ENCODE data around the gene LRRC26.

LRRC26 gene

DNA sequence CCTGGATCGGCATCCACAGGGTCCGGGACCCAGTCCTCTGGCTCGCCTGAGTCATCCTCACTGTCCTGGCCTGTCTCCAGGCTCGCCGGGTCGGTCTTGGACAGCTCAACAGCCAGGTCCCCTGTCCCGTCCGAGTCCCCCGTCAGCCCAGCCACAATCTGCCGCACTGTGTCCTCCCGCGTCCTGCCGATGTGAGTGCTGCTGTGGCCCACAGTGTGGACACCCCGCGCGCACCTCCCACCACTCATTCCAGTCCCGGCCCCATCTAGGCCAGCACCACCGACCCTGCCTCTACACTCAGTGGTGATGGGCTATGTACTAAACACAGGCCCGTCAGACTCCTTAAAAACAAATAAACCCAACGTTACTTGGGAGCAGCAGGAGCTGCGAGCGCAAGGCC is 11.8 kb upstream of the LRRC26 start:
- DNase-seq = no peak

DNA sequence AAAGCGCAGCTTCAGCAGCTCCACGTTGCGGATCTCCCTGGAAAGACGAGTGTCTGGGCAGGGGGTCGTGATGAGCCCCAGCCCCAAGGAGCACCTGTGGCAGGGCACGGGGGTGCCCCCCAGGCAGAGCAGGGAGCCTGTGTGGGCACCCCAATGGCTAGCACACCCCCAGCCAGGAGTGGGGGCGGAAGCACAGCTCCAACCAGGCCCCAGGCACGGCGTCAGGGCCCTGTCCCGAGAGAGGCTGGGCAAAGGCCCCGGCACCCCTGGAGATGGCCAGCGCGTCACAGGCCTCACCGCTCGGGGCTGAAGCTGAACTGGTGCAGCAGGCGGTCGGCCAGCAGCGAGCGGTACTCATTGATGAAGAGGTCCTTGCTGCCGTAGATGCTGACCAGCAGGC is 10.6 kb upstream of the LRRC26 start:
- DNase-seq = no peak

DNA sequence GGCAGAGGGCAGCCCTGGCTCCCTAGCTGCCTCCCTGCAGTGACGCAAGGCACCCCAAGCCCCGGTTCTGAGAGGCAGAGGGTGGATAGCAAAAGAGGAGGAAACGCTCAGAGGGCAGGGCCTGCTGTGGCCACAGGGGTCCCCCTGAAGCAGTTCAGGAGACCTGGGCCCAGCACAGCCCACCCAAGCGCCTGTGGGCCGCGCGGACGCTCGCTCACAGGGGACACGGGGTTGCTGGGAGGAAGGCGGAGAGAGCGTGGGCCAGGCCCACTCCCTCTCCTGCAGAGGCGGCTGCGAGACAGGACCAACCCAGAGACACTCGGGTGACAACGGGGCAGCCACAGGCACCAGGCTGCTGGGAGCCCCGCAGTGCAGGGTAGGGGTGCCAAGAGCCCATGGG is 9.9 kb upstream of the LRRC26 start:
- DNase-seq = no peak

DNA sequence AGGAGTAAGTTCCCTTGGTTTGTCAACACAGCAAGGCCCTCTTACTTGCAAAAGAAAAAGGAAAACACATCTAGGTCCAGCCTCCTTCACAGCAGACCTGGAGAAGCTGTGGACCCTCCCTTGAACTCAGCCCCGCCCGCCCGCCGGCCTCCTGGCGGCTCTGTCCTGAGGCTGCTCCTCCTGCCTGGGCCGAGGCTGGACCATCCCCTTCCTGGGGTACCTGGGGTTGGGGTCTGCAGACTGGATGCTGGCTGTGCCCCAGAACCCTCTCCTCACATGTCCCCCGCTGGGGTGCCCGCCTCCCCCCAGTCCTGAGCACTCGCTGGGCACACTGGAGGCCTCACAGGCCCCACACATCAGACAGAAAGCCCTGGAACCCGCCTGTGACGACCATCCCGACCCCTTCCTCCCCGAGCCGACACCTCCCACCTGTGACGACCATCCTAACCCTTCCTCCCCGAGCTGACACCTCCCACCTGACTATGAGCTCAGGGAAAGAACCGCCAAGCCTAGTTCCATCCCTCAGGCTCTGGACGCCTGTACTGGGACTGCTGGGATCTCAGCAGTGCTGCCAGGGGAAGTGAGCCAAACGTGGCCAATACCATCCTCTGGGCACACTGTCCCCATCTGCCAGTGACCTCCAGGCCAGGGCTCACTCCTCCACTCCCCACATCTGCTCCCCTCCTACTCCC is 9.2 kb upstream of the LRRC26 start:
- DNase-seq = no peak

DNA sequence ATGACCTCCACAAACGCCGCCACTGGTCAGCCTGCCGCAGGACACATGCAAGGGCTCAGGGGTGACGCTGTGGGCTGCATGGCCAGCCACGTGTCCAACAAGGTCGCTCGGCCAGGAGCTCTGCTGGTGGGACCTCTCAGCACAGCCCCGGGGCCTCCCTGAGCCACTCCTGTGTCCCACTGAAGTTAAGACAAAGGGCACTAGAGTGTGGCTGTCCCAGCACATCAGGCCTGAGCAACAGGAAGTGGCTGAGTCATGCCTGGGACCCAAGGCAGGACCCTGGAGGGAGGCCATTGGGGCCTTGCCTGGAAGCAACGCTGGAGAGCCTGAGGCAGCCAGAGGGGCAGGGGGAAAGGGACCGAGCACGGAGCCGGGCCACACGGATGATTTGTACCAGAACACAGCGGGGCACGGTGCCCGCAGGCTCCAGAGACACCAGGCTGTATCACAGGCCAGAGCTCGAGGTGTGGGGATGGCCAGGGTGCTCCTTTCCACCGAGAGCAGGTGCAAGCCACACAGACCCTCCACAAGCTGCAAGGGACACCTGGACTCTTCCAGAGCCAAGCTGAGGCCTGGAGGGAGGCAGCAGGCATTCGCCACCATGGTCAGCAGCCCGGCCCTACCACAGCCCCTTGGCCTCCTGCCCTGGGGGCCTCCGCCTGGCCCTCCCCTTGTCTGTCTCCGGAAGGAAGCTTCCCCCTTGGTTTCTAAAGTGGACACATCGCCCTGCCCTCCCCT is 8.5 kb upstream of the LRRC26 start:
- no peak for DNase-seq

DNA sequence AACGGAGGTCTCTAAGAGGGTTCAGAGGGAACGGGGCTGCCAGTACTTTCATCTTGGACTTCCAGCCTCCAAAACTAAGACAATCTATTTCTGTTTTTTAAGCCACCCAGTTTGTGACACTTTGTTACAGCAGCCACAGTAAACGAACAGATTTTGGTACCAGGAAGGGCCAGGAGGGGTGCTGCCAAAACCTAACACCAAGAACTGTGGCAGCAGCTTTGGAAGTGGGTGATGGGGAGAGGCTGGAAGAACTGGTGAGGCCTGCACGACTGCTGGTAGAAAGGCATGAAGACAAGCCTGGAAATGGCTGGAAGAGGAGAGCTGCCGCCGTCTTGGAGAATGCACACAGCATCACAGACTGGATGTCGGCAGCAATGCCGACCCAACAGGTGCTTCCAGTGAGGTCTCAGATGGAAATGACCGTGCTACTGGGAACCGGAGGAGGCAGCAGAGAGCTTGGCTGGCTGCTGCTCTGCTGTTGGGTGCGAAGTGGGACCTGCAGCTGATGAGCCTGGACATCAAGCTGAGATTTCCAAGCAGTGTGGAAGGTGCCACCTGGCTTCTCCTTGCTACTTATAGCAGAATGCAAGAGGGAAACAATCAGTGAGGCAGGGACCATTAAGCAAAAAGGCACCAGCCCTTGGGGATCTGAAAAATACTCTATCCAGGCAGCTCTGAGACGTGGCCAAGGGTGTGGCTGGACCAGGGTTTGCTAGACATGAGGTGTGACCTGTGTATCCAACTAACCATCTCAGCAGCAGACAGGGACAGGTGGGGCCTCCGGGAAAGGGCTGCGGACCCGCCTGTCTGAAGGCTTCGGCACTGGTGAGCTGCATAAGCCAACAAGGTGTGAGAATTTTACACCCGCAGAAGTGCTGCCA is 6.7 kb upstream of the LRRC26 start:
- peak; percentile 15 for DNase-seq

DNA sequence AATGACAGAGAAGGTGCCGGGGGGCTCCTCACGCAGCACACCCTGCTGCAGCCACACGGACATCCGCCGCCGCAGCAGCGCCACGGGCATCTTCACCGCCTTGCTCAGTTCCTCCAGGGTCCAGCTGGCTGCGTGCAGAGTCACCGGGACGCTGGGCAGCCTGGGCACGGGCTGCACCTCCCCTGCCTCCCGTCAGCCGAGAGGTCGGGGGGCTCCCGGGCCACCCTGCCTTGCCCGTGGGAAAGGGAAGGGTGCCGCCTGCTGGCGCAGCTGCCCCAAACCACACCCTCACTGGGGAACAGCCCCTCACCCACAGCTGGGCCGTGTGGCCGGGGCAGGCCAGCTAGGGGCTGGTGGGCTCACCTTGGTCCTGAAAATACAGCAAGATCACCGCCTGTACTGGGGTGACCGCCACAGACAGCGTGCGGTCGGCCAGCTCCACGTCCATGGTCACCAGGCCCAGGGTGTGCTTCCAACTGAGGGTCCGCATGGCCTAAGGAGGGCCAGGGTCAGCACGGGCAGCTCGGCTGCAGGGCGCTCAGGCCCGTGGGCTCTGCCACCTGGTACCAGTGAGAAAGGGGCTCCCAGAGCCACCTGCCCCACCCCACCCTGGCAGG is 5.6 kb upstream of the LRRC26 start:
- DNase-seq = no peak

DNA sequence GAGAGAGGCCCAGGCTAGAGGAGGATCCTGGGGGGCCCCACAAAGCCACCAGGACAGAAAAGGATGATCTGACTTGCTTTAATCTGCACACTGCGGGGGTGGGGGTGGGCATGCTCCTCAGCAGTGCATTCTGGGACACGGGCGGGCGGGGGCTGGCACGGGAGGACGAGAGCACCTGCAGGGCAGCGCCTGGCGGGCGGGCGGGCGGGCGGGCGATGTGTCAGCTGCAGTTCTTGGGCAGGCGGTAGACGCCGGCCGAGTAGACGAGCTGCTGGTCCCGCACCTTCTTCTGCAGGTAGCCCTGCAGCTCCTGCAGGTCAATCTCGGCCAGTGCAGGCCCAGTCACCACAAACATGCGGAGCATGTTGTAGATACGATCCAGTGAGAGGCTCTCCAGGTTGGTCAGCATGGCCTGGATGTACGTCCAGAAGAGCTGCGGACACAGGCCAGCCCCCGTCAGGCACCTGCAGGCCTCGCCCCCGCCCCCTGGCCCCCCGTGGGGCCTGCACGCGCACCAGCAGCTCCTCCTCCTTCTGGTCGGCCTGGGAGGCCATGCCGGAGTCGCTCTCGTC is 5.0 kb upstream of the LRRC26 start:
- no peak for DNase-seq

DNA sequence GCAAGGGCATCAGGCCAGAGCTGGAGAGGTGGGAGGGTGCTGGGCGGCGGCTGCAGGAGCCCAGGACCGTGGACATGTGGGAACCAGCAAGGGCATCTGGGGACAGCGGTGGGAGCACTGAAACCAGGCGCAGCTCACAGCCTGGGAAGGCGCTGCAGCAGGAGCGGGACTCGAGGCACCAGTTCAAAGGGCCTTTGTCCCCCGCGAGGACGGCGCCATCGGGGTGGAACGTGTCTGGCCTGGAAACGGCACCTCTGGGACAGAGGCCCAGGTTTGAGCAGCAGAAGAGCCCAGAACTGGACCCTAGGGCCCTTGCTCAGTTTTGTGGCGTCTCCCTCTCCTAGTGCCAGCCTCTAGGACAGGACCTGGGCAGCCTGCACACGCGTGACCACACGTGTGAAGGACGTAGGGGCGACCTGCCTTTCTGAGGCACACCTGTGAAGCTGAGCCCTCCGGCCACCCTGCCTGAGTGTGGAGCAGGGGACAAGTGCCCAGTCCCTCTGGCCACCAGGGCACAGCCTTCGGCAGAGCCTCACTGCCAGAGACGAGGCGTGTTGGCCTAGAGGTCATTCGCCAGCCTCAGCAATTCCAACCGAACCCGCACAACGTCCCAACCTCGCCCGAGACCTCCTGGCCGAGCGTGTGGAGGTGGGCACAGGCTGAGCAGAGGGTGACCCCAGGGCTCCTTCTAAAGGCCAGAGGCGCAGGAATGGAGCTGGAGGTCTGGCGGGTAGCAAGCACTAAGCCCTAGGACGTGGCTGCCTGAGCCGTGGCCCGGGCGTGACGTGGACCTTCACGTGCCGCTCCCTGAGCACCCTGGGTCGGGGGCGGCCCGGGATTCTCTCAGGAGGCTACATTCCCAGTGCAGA is 4.2 kb upstream of the LRRC26 start:
- DNase-seq = no peak

DNA sequence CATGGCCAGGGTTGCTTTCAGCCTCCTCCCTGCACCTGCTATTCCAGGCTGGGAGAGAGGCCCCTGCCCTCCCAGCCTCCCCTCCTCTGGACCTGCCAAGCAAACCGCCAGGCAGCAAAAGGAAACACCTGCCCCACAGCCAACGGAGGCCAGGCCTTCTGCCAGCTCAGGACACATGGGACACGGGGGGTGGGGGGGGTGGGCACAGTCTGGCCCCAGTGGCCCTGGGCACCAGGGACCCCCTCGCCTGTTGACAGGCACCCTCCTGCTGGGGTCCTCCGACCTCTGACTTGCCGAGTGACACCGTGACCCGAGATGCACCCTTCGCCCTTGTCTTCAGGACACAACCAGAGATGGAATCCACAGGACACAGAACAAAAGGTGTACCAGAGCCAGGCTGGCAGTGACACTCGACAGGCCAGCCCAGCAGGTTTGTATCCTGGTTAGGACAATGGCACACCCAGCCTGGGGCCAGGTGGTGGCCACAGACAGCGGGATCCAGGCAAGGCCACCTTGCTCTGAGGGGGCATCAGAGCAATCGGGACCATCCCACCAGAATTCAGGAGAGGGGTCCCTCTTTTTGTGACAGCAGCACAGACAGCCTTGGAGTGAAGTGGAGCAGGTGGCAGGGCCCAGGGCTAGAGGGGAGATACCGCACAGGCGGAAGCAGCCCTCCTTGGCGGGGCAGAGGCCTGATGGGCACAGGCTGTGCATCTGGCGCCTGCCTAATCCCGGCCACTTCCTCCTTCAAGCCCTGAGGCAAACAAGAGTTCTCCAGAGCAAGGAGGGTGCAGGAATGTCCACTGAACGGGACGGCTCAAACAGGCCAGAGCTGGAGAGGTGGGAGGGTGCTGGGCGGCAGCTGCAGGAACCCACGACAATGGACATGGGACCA is 3.3 kb upstream of the LRRC26 start:
- DNase-seq = no peak

DNA sequence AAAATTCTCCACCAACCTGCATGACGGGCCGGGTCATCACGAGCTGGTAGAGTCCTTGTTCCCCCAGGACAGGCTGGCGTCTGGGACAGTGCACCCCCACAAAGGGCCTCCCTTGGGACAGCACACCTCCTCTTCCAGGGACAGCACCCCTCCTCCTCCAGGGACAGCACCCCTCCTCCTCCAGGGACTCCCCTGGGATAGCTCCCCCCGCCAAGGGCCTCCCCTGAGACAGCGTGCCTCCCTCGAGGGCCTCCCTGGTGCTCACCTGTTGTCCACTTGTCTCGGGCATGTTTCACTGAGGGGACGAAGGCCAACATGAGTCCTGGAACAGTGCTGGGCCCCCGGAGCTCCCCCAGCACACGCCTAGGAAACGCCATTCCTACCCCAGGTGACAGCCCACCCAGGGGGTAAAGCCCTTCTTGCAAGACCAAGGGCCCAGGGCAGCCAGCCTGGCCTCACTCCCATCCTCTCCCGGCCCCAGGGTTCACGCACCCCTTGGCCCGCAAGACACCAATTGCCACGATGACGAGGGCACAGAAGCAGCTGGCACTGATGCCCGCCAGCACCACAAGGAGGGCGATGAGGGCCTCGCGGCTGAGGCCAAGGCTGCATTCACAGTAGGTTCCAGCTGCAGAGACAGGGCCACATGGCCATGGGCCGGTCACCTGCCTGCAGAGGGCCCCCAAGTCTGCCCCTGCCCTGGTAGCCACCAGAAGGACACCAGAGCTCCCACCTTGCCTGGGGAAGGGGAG is 1.5 kb upstream of the LRRC26 start:
- no peak for DNase-seq

DNA sequence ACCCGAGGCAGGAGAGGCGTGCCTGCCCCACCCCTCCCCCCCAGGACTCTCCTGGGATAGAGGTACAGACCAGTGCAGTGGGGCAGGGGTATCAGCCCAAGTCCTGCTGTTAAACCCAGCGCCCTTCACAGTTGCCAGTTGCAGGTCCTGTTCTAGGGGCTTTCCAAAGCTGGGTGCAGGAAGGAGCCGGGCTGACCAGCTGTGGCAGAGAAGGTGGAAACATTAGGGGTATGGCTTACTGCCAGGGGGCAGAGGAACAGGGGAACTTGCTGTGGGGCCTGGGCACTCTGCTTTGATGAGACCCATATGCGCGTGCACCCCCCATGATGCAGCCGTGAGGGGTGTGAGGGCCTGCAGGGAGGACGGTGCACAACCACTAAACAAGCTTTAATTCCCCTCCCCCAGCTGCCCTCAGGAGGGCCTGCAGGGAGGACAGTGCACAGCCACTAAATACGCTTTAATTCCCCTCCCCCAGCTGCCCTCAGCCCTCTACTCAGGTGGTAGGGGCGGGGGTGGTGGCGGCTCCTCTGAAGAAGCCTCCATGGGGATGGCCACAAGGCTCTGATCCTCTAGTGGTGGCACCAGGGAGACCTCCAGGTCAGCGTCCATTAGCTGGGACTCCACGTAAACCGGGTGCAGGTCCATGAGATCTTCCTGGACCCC is 766 bp upstream of the LRRC26 start:
- DNase-seq = no peak

DNA sequence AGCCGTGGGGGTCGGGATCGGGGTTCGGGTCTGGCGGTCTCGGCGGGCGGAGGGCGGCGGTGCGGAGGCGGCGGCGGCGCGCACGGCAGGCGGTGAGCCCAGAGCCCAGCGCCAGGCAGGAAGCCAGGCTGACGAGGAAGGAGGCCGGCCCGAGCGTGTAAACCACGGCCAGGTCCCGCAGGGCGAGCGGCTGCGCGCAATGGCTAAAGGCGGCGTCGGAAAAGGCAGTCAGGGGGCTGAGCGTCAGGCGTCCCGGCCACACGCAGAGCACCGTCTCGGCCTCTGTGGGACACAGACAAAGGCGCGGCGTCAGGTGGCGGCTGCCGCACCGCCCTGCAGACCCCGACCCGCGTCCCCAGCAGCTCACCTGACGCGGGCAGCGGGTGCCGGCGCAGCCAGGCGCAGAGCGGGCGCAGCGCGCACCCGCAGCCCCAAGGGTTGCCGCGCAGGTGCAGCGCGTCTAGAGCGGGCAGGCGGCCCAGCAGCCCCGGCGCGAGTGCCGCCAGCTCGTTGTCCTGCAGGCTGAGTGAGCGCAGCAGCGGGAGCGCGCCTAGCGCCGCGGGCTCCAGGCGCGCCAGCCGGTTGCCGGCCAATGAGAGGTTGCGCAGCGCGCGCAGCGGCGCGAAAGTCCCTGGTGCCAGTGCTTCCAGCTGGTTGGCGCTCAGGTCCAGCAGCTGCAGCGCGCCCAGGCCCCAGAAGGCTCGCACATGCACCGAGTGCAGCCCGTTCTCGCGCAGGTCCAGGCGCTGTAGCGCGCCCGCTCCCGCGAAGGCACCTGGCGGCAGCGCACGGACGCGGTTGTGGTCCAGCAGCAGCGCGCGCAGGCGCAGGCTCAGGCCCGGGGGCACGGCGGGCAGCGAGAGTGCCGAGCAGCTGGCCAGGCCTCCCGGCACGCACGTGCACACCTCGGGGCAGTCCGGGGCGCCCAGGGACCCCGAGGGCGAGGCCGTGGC is 671 bp downstream of the LRRC26 start:
- no peak for DNase-seq

DNA sequence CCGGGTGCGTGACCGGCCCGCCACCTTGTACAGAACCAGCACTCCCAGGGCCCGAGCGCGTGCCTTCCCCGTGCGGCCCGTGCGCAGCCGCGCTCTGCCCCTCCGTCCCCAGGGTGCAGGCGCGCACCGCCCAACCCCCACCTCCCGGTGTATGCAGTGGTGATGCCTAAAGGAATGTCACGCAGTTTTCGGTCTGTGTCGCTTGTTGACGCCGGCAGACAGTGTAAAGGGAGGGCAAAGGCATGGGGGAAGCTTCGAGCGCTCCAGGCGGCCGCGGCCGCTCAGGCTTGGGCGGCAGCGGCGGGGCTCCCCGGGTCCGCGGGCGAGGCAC is 1.3 kb downstream of the LRRC26 start:
- no peak for DNase-seq

DNA sequence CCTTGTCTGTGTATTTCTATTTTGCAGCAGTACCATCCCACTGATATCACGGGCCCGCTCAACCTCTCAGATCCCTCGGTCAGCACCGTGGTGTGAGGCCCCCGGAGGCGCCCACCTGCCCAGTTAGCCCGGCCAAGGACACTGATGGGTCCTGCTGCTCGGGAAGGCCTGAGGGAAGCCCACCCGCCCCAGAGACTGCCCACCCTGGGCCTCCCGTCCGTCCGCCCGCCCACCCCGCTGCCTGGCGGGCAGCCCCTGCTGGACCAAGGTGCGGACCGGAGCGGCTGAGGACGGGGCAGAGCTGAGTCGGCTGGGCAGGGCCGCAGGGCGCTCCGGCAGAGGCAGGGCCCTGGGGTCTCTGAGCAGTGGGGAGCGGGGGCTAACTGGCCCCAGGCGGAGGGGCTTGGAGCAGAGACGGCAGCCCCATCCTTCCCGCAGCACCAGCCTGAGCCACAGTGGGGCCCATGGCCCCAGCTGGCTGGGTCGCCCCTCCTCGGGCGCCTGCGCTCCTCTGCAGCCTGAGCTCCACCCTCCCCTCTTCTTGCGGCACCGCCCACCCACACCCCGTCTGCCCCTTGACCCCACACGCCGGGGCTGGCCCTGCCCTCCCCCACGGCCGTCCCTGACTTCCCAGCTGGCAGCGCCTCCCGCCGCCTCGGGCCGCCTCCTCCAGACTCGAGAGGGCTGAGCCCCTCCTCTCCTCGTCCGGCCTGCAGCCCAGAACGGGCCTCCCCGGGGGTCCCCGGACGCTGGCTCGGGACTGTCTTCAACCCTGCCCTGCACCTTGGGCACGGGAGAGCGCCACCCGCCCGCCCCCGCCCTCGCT is 1.9 kb downstream of the LRRC26 start:
- no peak for DNase-seq

DNA sequence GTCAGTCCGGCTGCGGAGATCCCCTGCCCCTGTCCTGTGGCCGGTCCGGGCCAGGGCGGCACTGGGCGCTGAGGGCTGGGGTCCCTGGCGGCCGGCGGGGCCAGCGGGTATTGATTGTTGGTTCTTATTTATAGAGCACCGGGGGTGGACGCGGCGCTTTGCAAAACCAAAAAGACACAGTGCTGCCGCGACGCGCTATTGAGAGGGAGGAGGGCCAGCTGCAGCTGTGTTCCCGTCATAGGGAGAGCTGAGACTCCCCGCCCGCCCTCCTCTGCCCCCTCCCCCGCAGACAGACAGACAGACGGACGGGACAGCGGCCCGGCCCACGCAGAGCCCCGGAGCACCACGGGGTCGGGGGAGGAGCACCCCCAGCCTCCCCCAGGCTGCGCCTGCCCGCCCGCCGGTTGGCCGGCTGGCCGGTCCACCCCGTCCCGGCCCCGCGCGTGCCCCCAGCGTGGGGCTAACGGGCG is 2.5 kb downstream of the LRRC26 start:
- no peak for DNase-seq
